GM12873 (cell line): ENCODE data around the gene APEH.

Experiments used
- CTCF ChIP-seq: IDR thresholded peaks from 2 replicates; pipeline ENCODE4 v1.5.1; 2012; ENCODE audit warnings: low read depth, mild to moderate bottlenecking, moderate library complexity, low read length, control low read depth; ENCODE audit not compliant: insufficient read depth; ENCODE audit errors: missing control alignments

Gene APEH

GRCh38 chr3:49668861-49669260, 5.3 kb upstream of the APEH start:
- TF ChIP-seq CTCF, result no peak

- no peak for TF ChIP-seq CTCF
Measured at GRCh38 chr3:49669352-49669751, 4.8 kb upstream of the APEH start.

- no peak for TF ChIP-seq CTCF
Measured at GRCh38 chr3:49670940-49671290, 3.2 kb upstream of the APEH start.

GRCh38 chr3:49671291-49672288, 2.6 kb upstream of the APEH start:
- TF ChIP-seq CTCF, result peak; percentile 94

GRCh38 chr3:49673121-49673714, 933 bp upstream of the APEH start:
- no peak for TF ChIP-seq CTCF

- TF ChIP-seq CTCF, result peak; percentile 2
Measured at GRCh38 chr3:49674497-49674983, 389 bp downstream of the APEH start.

GRCh38 chr3:49675912-49676311, 1.8 kb downstream of the APEH start:
- no peak for TF ChIP-seq CTCF
